ENCODE data around the gene DDN. TPM values are rescaled to one million over a fixed set of nuclear protein-coding genes. Genes with fewer than 3 reads are reported as not detected.

The DDN gene
- polyA plus RNA-seq, 1 donor (not counting 4 experiments of a cell fraction or from before 2014, with no cell fraction given) = 0.10 TPM

DNA sequence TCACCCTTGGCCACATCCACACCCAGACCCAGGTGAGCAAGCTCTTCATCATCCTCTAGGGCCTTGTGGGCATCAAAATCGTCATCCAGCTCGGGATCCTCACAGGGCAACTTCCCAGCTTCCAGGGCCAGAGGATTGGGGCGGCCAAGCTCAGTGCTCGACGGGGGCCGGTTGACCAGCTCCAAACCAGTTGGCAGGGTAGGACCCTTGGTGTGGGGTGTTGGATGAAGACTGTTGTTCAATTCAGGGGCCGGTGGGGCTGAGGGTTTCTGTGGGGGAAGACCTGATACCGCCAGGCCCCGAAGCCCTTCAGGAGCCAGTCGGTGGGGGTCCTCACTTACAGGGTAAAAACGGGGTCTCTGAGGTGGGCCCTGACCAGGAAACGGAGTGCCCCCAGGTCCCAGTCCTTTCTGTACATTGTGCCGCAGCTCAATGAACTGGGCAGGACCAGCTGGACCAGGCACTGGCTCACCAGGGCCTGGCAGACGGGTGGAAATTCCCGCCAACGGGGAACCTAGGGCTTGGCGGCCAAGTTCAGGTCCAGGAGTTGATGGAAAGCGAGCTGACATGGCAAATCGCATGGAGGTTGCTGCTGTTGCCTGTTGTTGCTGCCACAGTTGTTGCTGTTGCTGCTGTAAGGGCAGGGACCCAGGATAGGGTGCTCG is 39.2 kb upstream of the DDN start:
- Histone ChIP-seq H3K27ac (ENCODE audit: control insufficient read depth, insufficient read depth, low read length) (no peak overlapping the region), H3K9ac (ENCODE audit: control insufficient read depth, extremely low read depth, insufficient read depth, low read length) (no peak overlapping the region), H3K27me3 (ENCODE audit: control insufficient read depth, extremely low read depth, insufficient read depth, low read length) (no peaks in the 10 kb centered on the region), H3K4me1 (ENCODE audit: control insufficient read depth, extremely low read depth, insufficient read depth, low read length) (no peaks in the 10 kb centered on the region), H2AFZ (ENCODE audit: control insufficient read depth, low read length) (no peak overlapping the region), H3K36me3 (ENCODE audit: control insufficient read depth in 2 of 2, extremely low read depth in 1 of 2, insufficient read depth in 2 of 2, low read length in 2 of 2) (peaks cover 61 to 73% of the 10 kb centered on the region in 2 experiments), H3K9me3 (ENCODE audit: control insufficient read depth, low read depth, low read length) (no peaks in the 10 kb centered on the region), H3K4me2 (ENCODE audit: control insufficient read depth, extremely low read depth, insufficient read depth, low read depth, low read length) (no peak overlapping the region), H3K79me2 (ENCODE audit: control insufficient read depth, insufficient read depth, low read length) (peaks cover 3% of the 10 kb centered on the region), H3K4me3 (ENCODE audit: control insufficient read depth in 2 of 3, extremely low read depth in 1 of 3, insufficient read depth in 2 of 3, low read depth in 1 of 3, low read length in 3 of 3) (no peak overlapping the region), H3K9me1 (ENCODE audit: control insufficient read depth, extremely low read depth, insufficient read depth, low read length) (peaks cover 2% of the 10 kb centered on the region), H4K20me1 (ENCODE audit: control insufficient read depth, extremely low read depth, insufficient read depth, low read length) (no peaks in the 10 kb centered on the region)
- DNase-seq (ENCODE audit: low read depth, low spot score) = no peak
- FAIRE-seq = no peak
- TF ChIP-seq, protein P1, sequence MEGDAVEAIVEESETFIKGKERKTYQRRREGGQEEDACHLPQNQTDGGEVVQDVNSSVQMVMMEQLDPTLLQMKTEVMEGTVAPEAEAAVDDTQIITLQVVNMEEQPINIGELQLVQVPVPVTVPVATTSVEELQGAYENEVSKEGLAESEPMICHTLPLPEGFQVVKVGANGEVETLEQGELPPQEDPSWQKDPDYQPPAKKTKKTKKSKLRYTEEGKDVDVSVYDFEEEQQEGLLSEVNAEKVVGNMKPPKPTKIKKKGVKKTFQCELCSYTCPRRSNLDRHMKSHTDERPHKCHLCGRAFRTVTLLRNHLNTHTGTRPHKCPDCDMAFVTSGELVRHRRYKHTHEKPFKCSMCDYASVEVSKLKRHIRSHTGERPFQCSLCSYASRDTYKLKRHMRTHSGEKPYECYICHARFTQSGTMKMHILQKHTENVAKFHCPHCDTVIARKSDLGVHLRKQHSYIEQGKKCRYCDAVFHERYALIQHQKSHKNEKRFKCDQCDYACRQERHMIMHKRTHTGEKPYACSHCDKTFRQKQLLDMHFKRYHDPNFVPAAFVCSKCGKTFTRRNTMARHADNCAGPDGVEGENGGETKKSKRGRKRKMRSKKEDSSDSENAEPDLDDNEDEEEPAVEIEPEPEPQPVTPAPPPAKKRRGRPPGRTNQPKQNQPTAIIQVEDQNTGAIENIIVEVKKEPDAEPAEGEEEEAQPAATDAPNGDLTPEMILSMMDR (optimal IDR thresholded peaks at IDR 0.05 in 1 of 3, IDR thresholded peaks at IDR 0.05 in 1 of 3, conservative IDR thresholded peaks at IDR 0.05 in 1 of 3; ENCODE audit: extremely low read depth in 1 of 3, insufficient read depth in 2 of 3, low read length in 3 of 3) = no peak
- TF ChIP-seq EZH2 (IDR thresholded peaks at IDR 0.05; ENCODE audit: low read length) = no peak
- dilution Hi-C loops (cut with MboI; ENCODE audit: extremely low pct_ligation_motif_present, low sequenced_read_pairs) = no loop called here

DNA sequence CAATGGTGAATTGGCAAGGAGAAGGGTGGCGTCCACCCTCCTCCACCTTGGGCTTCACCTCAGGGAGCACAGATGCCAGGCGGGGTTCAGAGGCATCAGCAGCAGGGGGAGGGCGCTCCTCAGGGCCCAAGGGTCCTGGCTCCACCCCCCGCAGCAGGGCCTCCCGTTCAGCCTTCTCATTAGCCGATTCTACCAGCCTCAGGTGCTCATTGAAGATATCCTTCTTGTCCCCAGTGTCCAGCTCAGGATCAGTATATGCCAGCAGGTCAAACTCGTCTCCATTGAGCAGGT is 38.7 kb upstream of the DDN start:
- dilution Hi-C loops (cut with MboI; ENCODE audit: extremely low pct_ligation_motif_present, low sequenced_read_pairs) = no loop called here
- Histone ChIP-seq H2AFZ (ENCODE audit: control insufficient read depth, low read length) (no peak overlapping the region), H3K36me3 (ENCODE audit: control insufficient read depth in 2 of 2, extremely low read depth in 1 of 2, insufficient read depth in 2 of 2, low read length in 2 of 2) (peaks cover 56 to 69% of the 10 kb centered on the region in 2 experiments), H3K27ac (ENCODE audit: control insufficient read depth, insufficient read depth, low read length) (no peak overlapping the region), H3K4me1 (ENCODE audit: control insufficient read depth, extremely low read depth, insufficient read depth, low read length) (no peaks in the 10 kb centered on the region), H3K4me2 (ENCODE audit: control insufficient read depth, extremely low read depth, insufficient read depth, low read depth, low read length) (no peak overlapping the region), H3K4me3 (ENCODE audit: control insufficient read depth in 2 of 3, extremely low read depth in 1 of 3, insufficient read depth in 2 of 3, low read depth in 1 of 3, low read length in 3 of 3) (no peak overlapping the region), H3K27me3 (ENCODE audit: control insufficient read depth, extremely low read depth, insufficient read depth, low read length) (no peaks in the 10 kb centered on the region), H3K79me2 (ENCODE audit: control insufficient read depth, insufficient read depth, low read length) (peaks cover 3% of the 10 kb centered on the region), H3K9ac (ENCODE audit: control insufficient read depth, extremely low read depth, insufficient read depth, low read length) (no peak overlapping the region), H3K9me3 (ENCODE audit: control insufficient read depth, low read depth, low read length) (no peaks in the 10 kb centered on the region), H4K20me1 (ENCODE audit: control insufficient read depth, extremely low read depth, insufficient read depth, low read length) (no peaks in the 10 kb centered on the region), H3K9me1 (ENCODE audit: control insufficient read depth, extremely low read depth, insufficient read depth, low read length) (peaks cover 2% of the 10 kb centered on the region)
- no peak for FAIRE-seq
- DNase-seq (ENCODE audit: low read depth, low spot score) = no peak
- TF ChIP-seq, protein P1 (optimal IDR thresholded peaks at IDR 0.05 in 1 of 3, IDR thresholded peaks at IDR 0.05 in 1 of 3, conservative IDR thresholded peaks at IDR 0.05 in 1 of 3; ENCODE audit: extremely low read depth in 1 of 3, insufficient read depth in 2 of 3, low read length in 3 of 3) = no peak
- no peak for TF ChIP-seq EZH2 (IDR thresholded peaks at IDR 0.05; ENCODE audit: low read length)

Data from keratinocyte (primary cell).